GM18505 (cell line): ENCODE measurements around the gene TK1.

Source experiments
- ATAC-seq: cut with Tn5 transposase; IDR thresholded peaks from one replicate; pipeline ENCODE4 v1.9.1; 2021; ENCODE audit not compliant: unreplicated experiment
- POLR2A ChIP-seq: IDR thresholded peaks from 4 replicates; pipeline ENCODE4 v1.6.1; 2011; ENCODE audit warnings: borderline replicate concordance; ENCODE audit not compliant: insufficient read depth, insufficient read length; ENCODE audit errors: extremely low read depth

The TK1 gene

GRCh38 chr17:78127239-78127887, 59.5 kb downstream of the TK1 start:
- peak; percentile 64 for TF ChIP-seq POLR2A
- no peak for ATAC-seq

GRCh38 chr17:78126895-78127238, 60.0 kb downstream of the TK1 start:
- TF ChIP-seq POLR2A: no peak
- ATAC-seq: no peak

DNA sequence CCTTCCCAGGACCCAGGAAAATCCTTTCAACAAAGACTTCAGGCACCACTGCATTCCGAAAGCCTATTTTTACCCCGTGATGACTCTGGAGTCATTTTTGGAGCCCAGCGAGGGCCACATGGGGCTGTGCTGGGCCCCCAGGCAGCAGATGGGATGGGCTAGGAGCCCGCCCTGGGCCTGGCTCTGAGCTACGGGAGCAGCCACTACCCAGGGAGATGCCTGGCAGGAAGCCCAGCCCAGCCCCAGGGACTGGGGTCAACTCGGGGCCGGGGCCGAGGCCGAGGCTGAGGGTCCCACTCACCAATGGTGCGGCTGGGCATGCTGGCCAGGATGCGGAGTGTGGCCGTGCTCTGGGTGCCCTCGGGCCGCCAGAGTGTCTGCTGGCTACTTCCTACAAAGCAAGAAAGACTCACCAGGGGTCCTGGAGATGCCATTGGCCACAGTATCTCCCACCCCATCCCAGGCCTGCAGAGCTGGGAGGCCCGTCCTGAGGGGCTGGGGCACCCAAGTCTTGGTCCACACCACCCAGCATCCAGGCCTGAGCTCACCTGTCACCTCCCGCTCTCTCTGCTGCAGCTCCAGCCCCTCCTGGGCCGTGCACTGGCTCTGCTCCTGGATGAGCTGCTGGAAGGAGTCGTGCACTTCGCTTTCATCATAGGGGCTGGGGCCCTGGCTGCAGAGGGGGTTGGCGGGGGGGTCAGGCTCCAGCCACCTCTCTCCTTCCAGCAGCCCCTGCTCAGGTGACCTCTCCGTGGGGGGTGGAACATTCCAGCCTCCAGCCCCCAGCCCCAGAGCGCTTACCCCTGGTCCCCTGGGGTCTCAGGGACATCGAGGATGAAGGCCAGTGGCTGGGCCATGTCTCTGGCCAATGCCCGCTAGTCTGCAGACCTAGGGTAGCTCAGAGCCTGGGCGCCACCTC, 60.6 kb downstream of the TK1 start:
- TF ChIP-seq POLR2A: peak; percentile 5
- no peak for ATAC-seq

DNA sequence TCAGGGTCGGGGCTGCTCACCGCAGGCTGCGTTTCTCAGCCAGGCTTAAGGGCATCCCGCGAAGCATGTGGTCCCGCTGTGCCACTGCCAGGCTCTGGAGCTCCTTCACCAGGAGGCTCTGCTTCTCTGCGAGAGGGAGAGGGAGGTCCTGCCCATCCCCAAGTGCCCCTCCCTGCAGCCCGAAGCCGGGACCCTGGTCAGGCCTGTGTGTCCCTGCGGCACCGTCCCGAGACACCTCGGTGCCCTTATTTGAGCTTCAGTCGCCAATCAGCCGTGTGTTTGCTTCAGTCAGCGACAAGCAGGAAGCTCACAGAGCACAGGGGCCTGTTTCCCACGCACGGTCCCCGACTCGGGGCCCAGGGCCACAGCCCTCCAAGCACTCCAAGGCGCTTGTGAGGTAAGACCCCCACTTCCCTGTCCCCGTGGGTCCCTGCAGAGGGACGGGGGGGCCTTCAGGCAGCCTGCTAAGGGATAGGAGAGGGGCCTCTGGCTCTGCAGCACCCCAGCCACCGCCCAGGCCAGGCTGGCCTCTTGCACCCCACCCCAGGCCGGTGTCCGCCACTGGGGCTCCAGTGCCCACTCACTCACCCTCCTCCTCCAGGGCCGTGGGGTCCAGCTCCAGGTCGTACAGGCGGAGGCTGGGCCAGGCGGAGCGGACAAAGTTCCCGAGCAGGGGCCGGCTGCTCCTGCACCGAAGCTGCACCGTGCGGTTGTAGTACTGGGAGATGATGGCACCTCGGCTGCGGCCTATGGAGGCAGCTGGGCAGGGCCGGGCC, 61.5 kb downstream of the TK1 start:
- no peak for ATAC-seq
- peak; percentile 31 for TF ChIP-seq POLR2A

DNA sequence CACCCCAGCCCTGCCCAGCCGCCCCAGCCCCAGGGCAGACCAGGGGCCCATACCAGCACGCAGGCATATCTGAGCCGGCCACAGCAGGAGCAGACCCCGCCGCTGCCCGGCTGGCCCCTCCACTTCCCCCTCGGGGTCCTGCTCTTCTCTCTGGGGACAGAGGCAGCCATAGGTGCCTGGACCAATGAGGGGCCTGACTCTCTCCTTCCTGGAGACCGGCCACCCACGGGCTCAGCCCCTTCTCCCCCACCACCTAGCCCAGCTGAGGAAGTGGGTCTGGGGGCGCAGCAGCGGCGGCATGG, 62.1 kb downstream of the TK1 start:
- TF ChIP-seq POLR2A: peak; percentile 17
- ATAC-seq: no peak
